ENCODE data around the gene BBS10.

DNA sequence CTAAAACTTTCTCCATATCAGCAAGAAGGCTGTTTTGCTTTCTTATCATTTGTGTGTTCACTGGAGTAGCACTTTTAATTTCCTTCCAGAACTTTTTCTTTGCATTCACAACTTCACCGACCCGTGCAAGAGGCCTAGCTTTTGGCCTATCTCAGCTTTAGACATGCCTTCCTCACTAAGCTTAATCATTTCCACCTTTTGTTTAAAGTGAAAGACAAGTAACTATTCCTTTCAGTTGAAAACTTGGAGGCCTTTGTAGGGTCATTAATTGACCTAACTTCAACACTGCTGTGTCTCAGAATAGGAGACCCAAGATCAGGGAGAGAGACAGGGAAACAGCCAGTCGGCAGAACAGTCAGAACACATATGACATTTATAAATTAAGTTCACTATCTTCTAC lies 39.3 kb downstream of the BBS10 start:
- TF ChIP-seq, protein P1, sequence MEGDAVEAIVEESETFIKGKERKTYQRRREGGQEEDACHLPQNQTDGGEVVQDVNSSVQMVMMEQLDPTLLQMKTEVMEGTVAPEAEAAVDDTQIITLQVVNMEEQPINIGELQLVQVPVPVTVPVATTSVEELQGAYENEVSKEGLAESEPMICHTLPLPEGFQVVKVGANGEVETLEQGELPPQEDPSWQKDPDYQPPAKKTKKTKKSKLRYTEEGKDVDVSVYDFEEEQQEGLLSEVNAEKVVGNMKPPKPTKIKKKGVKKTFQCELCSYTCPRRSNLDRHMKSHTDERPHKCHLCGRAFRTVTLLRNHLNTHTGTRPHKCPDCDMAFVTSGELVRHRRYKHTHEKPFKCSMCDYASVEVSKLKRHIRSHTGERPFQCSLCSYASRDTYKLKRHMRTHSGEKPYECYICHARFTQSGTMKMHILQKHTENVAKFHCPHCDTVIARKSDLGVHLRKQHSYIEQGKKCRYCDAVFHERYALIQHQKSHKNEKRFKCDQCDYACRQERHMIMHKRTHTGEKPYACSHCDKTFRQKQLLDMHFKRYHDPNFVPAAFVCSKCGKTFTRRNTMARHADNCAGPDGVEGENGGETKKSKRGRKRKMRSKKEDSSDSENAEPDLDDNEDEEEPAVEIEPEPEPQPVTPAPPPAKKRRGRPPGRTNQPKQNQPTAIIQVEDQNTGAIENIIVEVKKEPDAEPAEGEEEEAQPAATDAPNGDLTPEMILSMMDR (IDR thresholded peaks at IDR 0.05): no peak
- TF ChIP-seq POLR2AphosphoS5 (IDR thresholded peaks at IDR 0.05): no peak
- TF ChIP-seq POLR2A (IDR thresholded peaks at IDR 0.05): no peak
- no peak for TF ChIP-seq EP300 (IDR thresholded peaks at IDR 0.05)
